ENCODE data around the gene PTPN4. TPM values are rescaled to one million over a fixed set of nuclear protein-coding genes. Genes with fewer than 3 reads are reported as not detected.
A peak's percentile ranks its signal among the peaks of the same experiment; 100 is the strongest.

PTPN4 gene
- total and polyA plus RNA-seq, 9 of the 15 experiments (the other 6 are each of a cell fraction or from before 2014, with no cell fraction given): 5.0 to 32.8 (median 27.3) TPM

- intact Hi-C loops (cut with micrococcal nuclease): no loop called here
- Histone ChIP-seq H3K9ac (ENCODE audit: insufficient read depth in 1 of 2, low read depth in 2 of 2, low read length in 2 of 2) (no peak overlapping the region), H4K20me1 (replicated peaks; ENCODE audit: control insufficient read depth, insufficient read depth, low read length) (no peaks in the 10 kb centered on the region), H3K27ac (ENCODE audit: extremely low read depth, low read depth, low read length) (no peak overlapping the region), H3K27me3 (ENCODE audit: control insufficient read depth in 2 of 2, insufficient read depth in 2 of 2, low read length in 2 of 2) (no peaks in the 10 kb centered on the region), H3K4me3 (no peak overlapping the region), H3K9me1 (ENCODE audit: control insufficient read depth, insufficient read depth, low read length) (no peaks in the 10 kb centered on the region), H3K79me2 (ENCODE audit: control insufficient read depth, insufficient read depth, low read length) (peaks cover 32% of the 10 kb centered on the region; the same call in 2 of the 3 replicates), H2AFZ (ENCODE audit: low read depth, low read length) (no peak overlapping the region), H3K9me3 (replicated peaks; ENCODE audit: control insufficient read depth, insufficient read depth, low read depth, low read length) (no peaks in the 10 kb centered on the region), H3K4me2 (ENCODE audit: insufficient read depth, low read length) (no peak overlapping the region), H3K36me3 (ENCODE audit: control insufficient read depth, insufficient read depth, low read length) (no peaks in the 10 kb centered on the region), H3K4me1 (replicated peaks in 1 of 2; ENCODE audit: control insufficient read depth in 2 of 2, insufficient read depth in 2 of 2, low read length in 2 of 2) (no peaks in the 10 kb centered on the region)
- ATAC-seq (no peak; the same call in 2 of the 3 replicates), DNase-seq (ENCODE audit: extremely low read depth in 1 of 4, low spot score in 3 of 4) (no peak), FAIRE-seq (no peak)
- CTCF ChIA-PET (ENCODE audit: low intra/inter-chr PET ratio): no interaction called here
- no TSS peak for BruUV-seq (replicated peaks)
- no peak for TF ChIP-seq EGR1 (conservative IDR thresholded peaks at IDR 0.05)
- POLR2A ChIA-PET: interaction anchor here (0.8 kb wide), 1 partner anchor 27 kb away, joined by 4 read pairs; the partner anchor contains the start of gene PTPN4
- in situ Hi-C loops (cut with MboI): no loop called here
- 100% methylated on average over 1 of the region's 1 CpG for WGBS (ENCODE audit: insufficient coverage, low coverage, missing lambda C conversion rate)
Observed at GRCh38 chr2:119786295-119786694, 26.6 kb downstream of the PTPN4 start.

- intact Hi-C loops (cut with micrococcal nuclease) (no loop called here), in situ Hi-C loops (cut with MboI) (no loop called here)
- BruUV-seq (replicated peaks): no TSS peak
- peak; percentile 46 for TF ChIP-seq NFE2 (IDR thresholded peaks at IDR 0.05; ENCODE audit: low read depth)
- TF ChIP-seq SAFB2 (IDR thresholded peaks at IDR 0.05; ENCODE audit: borderline replicate concordance, low read depth, low read length, severe bottlenecking): no peak
- TF ChIP-seq ZNF134 (CRISPR knock-in tag; conservative IDR thresholded peaks at IDR 0.05): no peak
- TF ChIP-seq C11orf30 (IDR thresholded peaks at IDR 0.05; ENCODE audit: low read depth): peak; percentile 73
- TF ChIP-seq BCLAF1 (IDR thresholded peaks at IDR 0.05; ENCODE audit: borderline replicate concordance in 1 of 2, control insufficient read depth in 1 of 2, low read depth in 2 of 2, low read length in 1 of 2): no peak
- no peak for TF ChIP-seq ZNF511 (CRISPR knock-in tag; IDR thresholded peaks at IDR 0.05)
- no peak for TF ChIP-seq ZNF644 (tag; IDR thresholded peaks at IDR 0.05; ENCODE audit: low read depth)
- TF ChIP-seq TRIM24 (IDR thresholded peaks at IDR 0.05): peak in 1 of 2 experiments; percentile 29; a peak in 1 of 4 replicates
- no peak for TF ChIP-seq SIX5 (IDR thresholded peaks at IDR 0.05; ENCODE audit: borderline replicate concordance in 1 of 2, insufficient read depth in 1 of 2, low read depth in 1 of 2, low read length in 2 of 2)
- no peak for TF ChIP-seq DACH1 (IDR thresholded peaks at IDR 0.05; ENCODE audit: partially characterized antibody)
- TF ChIP-seq RBM25 (IDR thresholded peaks at IDR 0.05; ENCODE audit: low read depth, low read length, severe bottlenecking): no peak
- TF ChIP-seq CHCHD3 (CRISPR knock-in tag; IDR thresholded peaks at IDR 0.05): no peak
- TF ChIP-seq MAFF (IDR thresholded peaks at IDR 0.05; ENCODE audit: low read length): peak; percentile 45; the same call in 1 of the 2 replicates
Observed at GRCh38 chr2:119788752-119789151, 29.0 kb downstream of the PTPN4 start.

More at GRCh38 chr2:119788752-119789151, 29.0 kb downstream of the PTPN4 start:
- Histone ChIP-seq H2AFZ (ENCODE audit: low read depth, low read length) (no peak overlapping the region), H3K9ac (ENCODE audit: insufficient read depth in 1 of 2, low read depth in 2 of 2, low read length in 2 of 2) (no peak overlapping the region), H4K20me1 (replicated peaks; ENCODE audit: control insufficient read depth, insufficient read depth, low read length) (no peaks in the 10 kb centered on the region), H3K4me1 (replicated peaks in 1 of 2; ENCODE audit: control insufficient read depth in 2 of 2, insufficient read depth in 2 of 2, low read length in 2 of 2) (no peaks in the 10 kb centered on the region), H3K79me2 (ENCODE audit: control insufficient read depth, insufficient read depth, low read length) (peaks cover 42% of the 10 kb centered on the region; the same call in 2 of the 3 replicates), H3K4me2 (ENCODE audit: insufficient read depth, low read length) (no peak overlapping the region), H3K9me3 (replicated peaks; ENCODE audit: control insufficient read depth, insufficient read depth, low read depth, low read length) (no peaks in the 10 kb centered on the region), H3K9me1 (ENCODE audit: control insufficient read depth, insufficient read depth, low read length) (no peaks in the 10 kb centered on the region), H3K27ac (ENCODE audit: extremely low read depth, low read depth, low read length) (no peak overlapping the region), H3K27me3 (ENCODE audit: control insufficient read depth in 2 of 2, insufficient read depth in 2 of 2, low read length in 2 of 2) (no peaks in the 10 kb centered on the region), H3K36me3 (ENCODE audit: control insufficient read depth, insufficient read depth, low read length) (no peaks in the 10 kb centered on the region), H3K4me3 (no peak overlapping the region)
- ChIA-PET CTCF (ENCODE audit: low intra/inter-chr PET ratio) (no interaction called here), POLR2A (interaction anchor here (1.6 kb wide), 1 partner anchor 19 kb away, joined by 3 read pairs; no protein-coding TSS in a partner anchor)
- FAIRE-seq: no peak
- WGBS (ENCODE audit: insufficient coverage, low coverage, missing lambda C conversion rate): 41% methylated on average over 1 of the region's 1 CpG
- no peak for DNase-seq (ENCODE audit: extremely low read depth in 1 of 4, low spot score in 3 of 4)
- ATAC-seq: no peak

Data from K562 (cell line).